IPS DF 6.9 (cell line): ENCODE measurements around the gene PLXNA4.

ENCODE experiments used
- DNase-seq: peaks from one replicate; pipeline ENCODE4 v3.0.0-alpha.2; 2013; ENCODE audit warnings: low read depth, low spot score
- H3K27ac ChIP-seq: one replicate; pipeline ENCODE4 v1.5.1; 2013; ENCODE audit warnings: low read length, control low read depth
- H3K27me3 ChIP-seq: 2 replicates; pipeline ENCODE4 v1.6.1; 2013; ENCODE audit warnings: mild to moderate bottlenecking, low read length; ENCODE audit not compliant: control insufficient read depth, insufficient read depth
- H3K36me3 ChIP-seq: 2 replicates; pipeline ENCODE4 v1.6.1; 2013; ENCODE audit warnings: low read length; ENCODE audit not compliant: control insufficient read depth, insufficient read depth
- H3K4me1 ChIP-seq: 2 replicates; pipeline ENCODE4 v1.6.1; 2013; ENCODE audit warnings: low read length; ENCODE audit not compliant: control insufficient read depth, insufficient read depth
- H3K4me3 ChIP-seq: 2 replicates; pipeline ENCODE4 v1.5.1; 2013; ENCODE audit warnings: mild to moderate bottlenecking, low read length
- H3K9me3 ChIP-seq: 2 replicates; pipeline ENCODE4 v1.6.1; 2013; ENCODE audit warnings: low read length, inconsistent platforms; ENCODE audit not compliant: control insufficient read depth, insufficient read depth
- WGBS: extraction: QIAGEN DNeasy Blood & Tissue Kit; methylation state at CpG from one replicate; pipeline ENCODE4 v1.1.7; 2013; ENCODE audit warnings: mixed read lengths, missing lambda C conversion rate; ENCODE audit not compliant: insufficient read length, insufficient coverage; 5-methylcytosine and 5-hydroxymethylcytosine counted together

PLXNA4 gene

GRCh38 chr7:132407764-132408163 lies 168.5 kb downstream of the PLXNA4 start:
- H3K27me3 ChIP-seq: no peaks in the 10 kb centered on the region
- H3K4me1 ChIP-seq: peaks cover 3% of the 10 kb centered on the region
- no peak overlapping the region for H3K4me3 ChIP-seq
- no peaks in the 10 kb centered on the region for H3K36me3 ChIP-seq
- H3K9me3 ChIP-seq: no peaks in the 10 kb centered on the region
- DNase-seq: no peak
- no peak overlapping the region for H3K27ac ChIP-seq
- WGBS: no CpG with 5 or more reads among the region's 2 CpGs

DNA sequence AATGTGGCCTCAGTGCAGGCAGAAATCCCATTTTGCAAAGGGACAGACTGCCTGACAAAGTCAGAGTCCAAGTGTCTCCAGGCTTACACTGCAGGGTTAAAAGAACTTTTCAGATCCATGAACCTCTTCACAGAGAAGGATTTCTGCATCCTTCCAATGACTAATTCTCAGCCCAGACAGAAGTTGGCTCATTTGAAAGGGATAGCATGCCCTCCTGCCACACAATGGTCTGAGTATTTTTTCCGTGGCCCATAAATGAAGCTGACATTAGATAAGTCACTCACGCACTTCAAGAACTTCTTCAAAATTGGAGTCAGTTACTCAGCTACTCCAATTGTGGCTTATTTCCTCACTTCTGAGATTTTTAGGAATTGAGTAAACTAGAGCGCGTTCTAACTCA lies 170.2 kb downstream of the PLXNA4 start:
- Histone ChIP-seq H3K9me3 (no peaks in the 10 kb centered on the region), H3K4me1 (peaks cover 3% of the 10 kb centered on the region), H3K36me3 (no peaks in the 10 kb centered on the region), H3K27ac (no peak overlapping the region), H3K4me3 (no peak overlapping the region), H3K27me3 (no peaks in the 10 kb centered on the region)
- WGBS: no CpG with 5 or more reads among the region's 4 CpGs
- DNase-seq: no peak

- no peak for DNase-seq
- no peaks in the 10 kb centered on the region for H3K27me3 ChIP-seq
- H3K4me3 ChIP-seq: no peak overlapping the region
- no peak overlapping the region for H3K27ac ChIP-seq
- no peaks in the 10 kb centered on the region for H3K9me3 ChIP-seq
- WGBS: no CpG with 5 or more reads among the region's 3 CpGs
- no peaks in the 10 kb centered on the region for H3K36me3 ChIP-seq
- peaks cover 1% of the 10 kb centered on the region; the same call in 1 of the 2 replicates for H3K4me1 ChIP-seq
Measured at GRCh38 chr7:132404261-132404660, 172.0 kb downstream of the PLXNA4 start.

GRCh38 chr7:132403465-132404110 lies 172.7 kb downstream of the PLXNA4 start:
- H3K9me3 ChIP-seq: no peaks in the 10 kb centered on the region

GRCh38 chr7:132402751-132403245 lies 173.5 kb downstream of the PLXNA4 start:
- WGBS: no CpG with 5 or more reads among the region's 8 CpGs
- no peaks in the 10 kb centered on the region for H3K36me3 ChIP-seq
- no peaks in the 10 kb centered on the region for H3K9me3 ChIP-seq
- no peak overlapping the region for H3K4me3 ChIP-seq
- no peak overlapping the region for H3K27ac ChIP-seq
- H3K27me3 ChIP-seq: no peaks in the 10 kb centered on the region
- peaks cover 1% of the 10 kb centered on the region; the same call in 1 of the 2 replicates for H3K4me1 ChIP-seq
- no peak for DNase-seq

More at GRCh38 chr7:132403465-132404110, 172.7 kb downstream of the PLXNA4 start:
- DNase-seq: no peak
- Histone ChIP-seq H3K36me3 (no peaks in the 10 kb centered on the region), H3K27me3 (no peaks in the 10 kb centered on the region), H3K4me1 (peaks cover 1% of the 10 kb centered on the region; the same call in 1 of the 2 replicates), H3K27ac (no peak overlapping the region), H3K4me3 (no peak overlapping the region)
- no CpG with 5 or more reads among the region's 11 CpGs for WGBS

- Histone ChIP-seq H3K36me3 (no peaks in the 10 kb centered on the region), H3K27me3 (no peaks in the 10 kb centered on the region), H3K4me1 (peaks cover 1% of the 10 kb centered on the region; the same call in 1 of the 2 replicates), H3K27ac (no peak overlapping the region), H3K9me3 (no peaks in the 10 kb centered on the region), H3K4me3 (no peak overlapping the region)
- WGBS: no CpG with 5 or more reads among the region's 5 CpGs
- DNase-seq: no peak
Measured at GRCh38 chr7:132402096-132402495, 174.2 kb downstream of the PLXNA4 start.

GRCh38 chr7:132400561-132401142 lies 175.6 kb downstream of the PLXNA4 start:
- H3K9me3 ChIP-seq: no peaks in the 10 kb centered on the region
- H3K4me3 ChIP-seq: no peak overlapping the region
- no peaks in the 10 kb centered on the region for H3K27me3 ChIP-seq
- no peak for DNase-seq
- peaks cover 1% of the 10 kb centered on the region; the same call in 1 of the 2 replicates for H3K4me1 ChIP-seq
- H3K36me3 ChIP-seq: no peaks in the 10 kb centered on the region
- no CpG with 5 or more reads among the region's 10 CpGs for WGBS
- H3K27ac ChIP-seq: no peak overlapping the region

GRCh38 chr7:132399367-132399766 lies 176.9 kb downstream of the PLXNA4 start:
- Histone ChIP-seq H3K27me3 (no peaks in the 10 kb centered on the region), H3K4me3 (no peak overlapping the region), H3K9me3 (no peaks in the 10 kb centered on the region), H3K36me3 (no peaks in the 10 kb centered on the region), H3K4me1 (peaks cover 1% of the 10 kb centered on the region; the same call in 1 of the 2 replicates), H3K27ac (no peak overlapping the region)
- DNase-seq: no peak
- no CpG with 5 or more reads among the region's 4 CpGs for WGBS

DNA sequence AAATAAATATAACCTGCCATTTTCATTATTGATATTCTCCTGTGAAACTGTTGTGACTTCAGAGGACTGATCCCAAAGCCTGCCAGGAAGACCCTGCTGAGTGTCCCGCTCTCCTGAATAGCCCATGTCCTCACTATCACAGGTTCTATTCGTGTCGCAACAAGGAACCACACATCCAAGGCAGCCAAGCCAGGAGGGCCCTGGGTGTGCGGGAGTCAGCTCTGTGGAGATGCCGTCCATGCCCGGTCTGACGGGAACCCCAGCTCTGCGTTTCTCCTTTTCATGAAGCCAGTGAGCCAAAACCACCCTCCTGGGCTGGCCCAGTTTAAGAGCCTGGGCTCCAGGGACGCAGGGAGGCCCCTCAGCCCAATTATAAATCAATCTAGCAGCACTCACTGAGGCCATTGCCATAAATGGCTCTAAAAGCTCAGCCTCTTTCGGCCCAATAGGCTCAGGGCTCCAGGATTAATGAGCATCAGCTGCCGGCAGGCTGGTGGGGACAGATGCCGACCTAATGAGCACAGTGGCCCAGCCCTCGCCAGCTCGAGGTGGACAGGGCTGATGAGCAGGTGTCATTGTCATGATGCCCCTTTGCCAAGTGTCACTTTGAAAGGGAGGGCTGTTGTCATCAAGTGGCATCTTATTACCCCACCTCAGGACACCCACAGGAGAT lies 177.9 kb downstream of the PLXNA4 start:
- Histone ChIP-seq H3K9me3 (no peaks in the 10 kb centered on the region), H3K27me3 (no peaks in the 10 kb centered on the region), H3K36me3 (no peaks in the 10 kb centered on the region), H3K4me1 (peaks cover 1% of the 10 kb centered on the region; the same call in 1 of the 2 replicates), H3K27ac (no peak overlapping the region), H3K4me3 (no peak overlapping the region)
- no peak for DNase-seq
- whole genome bisulfite sequencing: no CpG with 5 or more reads among the region's 14 CpGs

DNA sequence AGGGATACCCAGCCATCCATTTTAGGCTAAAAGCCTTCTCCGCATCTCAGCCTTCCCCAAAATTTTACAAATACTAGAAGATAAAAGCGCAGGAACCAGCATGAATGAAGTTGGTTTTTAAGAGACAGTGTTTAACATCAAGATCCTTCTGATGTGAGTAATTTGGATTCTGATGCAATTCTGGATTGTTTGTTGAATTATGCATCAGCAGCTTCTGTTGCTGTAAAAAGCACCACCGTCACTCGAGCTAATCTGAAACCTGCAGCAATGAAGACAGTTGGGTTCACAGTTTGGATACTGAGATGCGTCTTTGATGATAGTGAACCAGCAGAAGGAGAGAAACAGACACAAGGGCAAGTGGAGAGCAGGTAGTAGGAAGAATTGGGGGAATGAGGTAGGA lies 179.2 kb downstream of the PLXNA4 start:
- H3K36me3 ChIP-seq: no peaks in the 10 kb centered on the region
- H3K4me1 ChIP-seq: no peaks in the 10 kb centered on the region
- no peak overlapping the region for H3K4me3 ChIP-seq
- H3K27me3 ChIP-seq: no peaks in the 10 kb centered on the region
- H3K9me3 ChIP-seq: no peaks in the 10 kb centered on the region
- no CpG with 5 or more reads among the region's 5 CpGs for WGBS
- no peak for DNase-seq
- H3K27ac ChIP-seq: no peak overlapping the region
